Transverse colon (tissue), 3 donors: ENCODE data around the gene PUM2.

Experiments used
- CTCF ChIP-seq, 5 experiments: fragments of 200-600 bp in 3 of 5; fragments of 450-650 bp in 2 of 5; sonication (generic) in 3 of 5; IDR thresholded peaks; 1 replicate in 2 of 5; 2 replicates in 3 of 5; pipeline ENCODE4 v1.5.1; 2016 to 2017; ENCODE audit warnings: antibody characterized with exemption in 5 of 5, inconsistent platforms in 3 of 5, mild to moderate bottlenecking in 2 of 5, moderate library complexity in 1 of 5
- EP300 ChIP-seq: sonication (generic); formaldehyde crosslinking; IDR thresholded peaks from one replicate; pipeline ENCODE4 v1.6.1; 2017; ENCODE audit warnings: antibody characterized with exemption, low read depth

GRCh38 chr2:20224716-20225293, 125.8 kb downstream of the PUM2 start, which contains the start of gene SDC1:
- TF ChIP-seq CTCF (IDR thresholded peaks at IDR 0.05) (no peak), EP300 (no peak)
